HG02973 (cell line): ENCODE measurements around the gene SH3RF3.

ENCODE experiments used
- ATAC-seq: cut with Tn5 transposase; IDR thresholded peaks from one replicate; pipeline ENCODE4 v1.9.1; 2021; ENCODE audit warnings: moderate library complexity; ENCODE audit not compliant: unreplicated experiment

The SH3RF3 gene

DNA sequence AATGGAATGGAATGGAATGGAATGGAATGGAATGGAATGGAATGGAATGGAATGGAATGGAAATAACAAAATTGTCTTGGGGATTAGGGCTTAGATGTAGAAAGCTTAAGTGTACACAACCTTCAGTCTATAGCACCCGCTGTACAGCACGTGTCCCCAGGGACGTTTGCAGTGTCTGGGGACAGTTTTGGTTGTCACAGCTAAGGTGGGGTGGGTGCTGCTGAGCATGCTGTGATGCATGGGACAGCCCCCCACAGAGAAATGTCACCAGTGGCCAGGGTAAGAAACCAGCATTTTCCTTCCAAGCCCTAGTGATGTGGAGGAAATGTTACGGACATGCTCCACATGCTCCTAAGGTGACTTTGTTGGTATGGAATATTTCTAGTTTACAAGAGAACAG is 70.8 kb downstream of the SH3RF3 start:
- ATAC-seq = no peak

DNA sequence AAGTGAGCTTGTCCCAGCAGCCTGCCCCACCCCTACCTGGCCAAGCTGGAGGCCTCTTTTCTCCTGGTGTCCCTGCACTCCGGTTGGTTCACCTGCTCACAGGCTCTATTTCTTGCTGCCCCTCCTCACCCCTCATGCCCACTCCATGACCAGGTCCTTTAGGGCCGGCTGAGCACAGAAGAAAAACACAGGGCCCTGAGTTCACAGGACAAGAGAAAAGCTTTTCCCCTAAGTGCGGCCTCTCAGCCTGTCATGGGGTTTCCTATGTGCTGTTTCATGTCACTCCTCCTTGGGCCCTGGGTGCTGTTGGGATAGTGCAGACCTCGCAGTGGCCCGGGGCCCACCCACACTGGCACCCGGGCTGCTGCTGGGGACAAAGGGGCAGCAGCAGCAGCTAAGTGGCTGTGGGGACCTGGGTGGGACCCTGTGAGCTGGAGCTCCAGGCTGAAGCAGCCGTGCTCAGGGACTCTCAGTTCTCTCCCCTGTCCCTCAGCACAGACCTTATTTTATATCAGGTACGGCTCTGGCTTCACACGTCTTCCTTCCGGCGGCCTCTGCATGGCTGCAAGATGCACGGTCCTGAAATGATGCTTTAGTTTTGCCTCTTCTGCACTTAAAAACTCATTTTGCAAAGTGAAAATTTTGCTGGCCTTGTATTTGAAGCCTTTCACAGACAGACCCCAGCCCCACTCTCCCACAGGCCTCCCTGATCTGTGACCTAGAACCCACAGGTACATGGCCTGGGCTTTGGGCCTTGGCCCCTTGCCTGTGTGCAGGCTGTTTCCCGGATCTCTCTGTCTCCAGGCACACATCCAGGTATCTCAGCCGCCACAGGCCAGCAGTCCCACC is 71.8 kb downstream of the SH3RF3 start:
- no peak for ATAC-seq

DNA sequence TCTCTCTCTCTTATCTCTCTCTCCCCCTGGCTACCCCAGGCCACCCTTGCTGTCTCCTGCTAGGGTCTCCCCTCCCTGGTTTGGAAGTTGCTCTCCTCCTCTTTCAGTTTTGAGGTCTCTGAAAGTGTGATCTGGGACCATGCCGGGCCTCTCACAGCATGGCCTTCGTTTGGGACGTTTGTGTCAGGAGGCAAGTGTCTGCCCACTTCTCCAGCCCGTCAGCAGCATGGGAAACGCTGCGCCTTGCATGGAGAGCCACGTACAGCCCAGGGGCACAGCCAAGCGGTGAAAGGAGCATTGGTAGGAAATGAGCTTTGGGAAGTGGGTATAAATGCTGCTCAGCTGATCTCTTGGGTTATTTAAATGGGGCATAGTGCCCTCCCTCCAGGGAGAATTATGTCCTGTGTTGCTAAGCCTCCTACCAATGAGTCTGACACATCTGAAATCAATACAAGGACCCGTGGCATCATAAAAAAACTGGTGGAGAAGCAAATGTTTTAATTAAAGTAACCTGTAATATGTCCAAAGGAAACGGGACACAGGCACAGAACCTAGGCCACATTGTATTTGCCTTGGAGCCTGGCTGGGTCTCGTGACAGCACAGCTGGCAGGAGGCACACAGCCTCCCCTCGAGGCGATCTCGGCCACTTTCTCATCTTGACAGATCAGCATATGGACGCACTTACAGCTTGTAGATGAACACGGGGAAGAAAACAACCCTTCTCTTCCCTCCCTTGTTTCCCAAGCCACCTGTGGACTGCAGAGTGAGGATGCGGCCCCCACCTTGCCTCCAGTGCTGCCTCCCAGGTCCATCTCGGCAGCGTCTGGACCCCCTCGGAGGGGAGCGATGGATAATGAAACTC is 72.7 kb downstream of the SH3RF3 start:
- ATAC-seq = no peak

DNA sequence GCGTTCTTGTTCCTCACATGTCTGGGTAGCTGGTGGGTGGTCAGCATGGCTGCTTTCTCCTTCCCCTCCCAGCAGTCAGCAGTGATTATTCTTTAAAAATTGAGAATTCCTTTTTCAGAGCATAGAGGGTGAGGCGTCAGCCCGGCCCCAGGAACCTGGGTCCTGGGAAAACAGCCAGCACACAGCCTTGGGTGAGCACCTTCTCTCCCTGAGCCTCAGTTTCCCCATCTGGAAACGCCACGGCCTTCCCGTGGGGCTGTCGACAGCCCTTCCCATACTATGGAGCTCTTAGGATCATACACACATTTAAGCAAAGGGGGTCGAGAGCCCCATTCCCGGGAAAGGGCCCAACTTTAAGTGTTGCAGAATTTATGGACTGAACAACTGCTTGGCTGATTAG is 73.5 kb downstream of the SH3RF3 start:
- ATAC-seq = no peak

DNA sequence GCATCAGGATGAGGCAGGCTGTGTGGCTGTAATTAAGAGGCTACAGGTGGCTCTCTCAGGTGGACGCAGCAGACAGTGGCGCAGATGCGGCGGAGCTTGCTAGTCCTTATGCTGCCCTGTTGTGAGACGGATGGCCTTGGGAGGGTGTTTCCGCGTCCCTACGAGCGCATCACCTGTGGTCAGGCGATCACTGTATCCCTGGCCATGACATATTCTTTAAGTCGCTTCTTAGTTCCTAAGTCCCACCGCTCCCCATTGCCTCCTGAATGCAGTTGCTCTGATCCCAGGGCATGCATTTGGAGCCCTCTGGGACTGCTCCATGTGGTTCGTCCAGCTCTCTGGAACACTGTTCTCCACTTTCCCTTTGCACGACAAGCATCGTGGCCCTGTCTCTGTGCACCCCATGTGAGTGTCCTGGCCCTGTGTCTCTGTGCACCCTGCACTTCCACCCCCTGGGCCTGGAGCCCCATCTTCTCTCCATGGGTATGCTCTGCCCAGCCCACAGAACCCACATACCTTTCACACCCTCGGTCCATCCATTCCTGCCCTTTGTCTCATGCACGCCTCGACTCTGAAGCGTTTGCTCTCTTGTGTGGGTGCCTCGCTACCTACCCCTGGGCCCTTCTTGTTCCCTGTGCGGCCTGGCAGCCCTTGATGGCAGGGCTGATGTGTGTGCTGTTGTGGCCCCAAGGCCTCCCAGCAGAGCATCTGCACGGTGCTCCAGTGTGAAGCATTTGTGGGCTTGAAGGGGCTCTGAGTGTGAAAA is 74.4 kb downstream of the SH3RF3 start:
- ATAC-seq = no peak

DNA sequence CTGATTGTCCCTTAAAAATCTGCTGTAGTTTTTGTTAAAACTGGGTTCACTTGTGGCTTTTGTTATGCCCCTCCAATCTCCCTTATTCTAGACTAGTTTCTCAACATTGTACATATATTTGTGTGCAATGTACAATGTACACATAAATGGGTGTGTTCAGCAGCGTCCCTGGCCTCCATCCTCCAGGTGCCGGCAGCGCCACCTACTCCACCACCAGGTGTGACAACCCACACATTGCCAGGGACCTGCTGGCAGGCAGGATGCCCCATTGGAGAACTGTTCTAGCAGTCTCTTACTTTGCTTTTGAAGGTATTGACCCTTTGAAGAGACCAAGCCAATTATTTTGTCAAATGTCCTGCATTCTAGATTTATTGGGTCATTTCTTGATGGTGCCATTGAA is 75.4 kb downstream of the SH3RF3 start:
- ATAC-seq = no peak

DNA sequence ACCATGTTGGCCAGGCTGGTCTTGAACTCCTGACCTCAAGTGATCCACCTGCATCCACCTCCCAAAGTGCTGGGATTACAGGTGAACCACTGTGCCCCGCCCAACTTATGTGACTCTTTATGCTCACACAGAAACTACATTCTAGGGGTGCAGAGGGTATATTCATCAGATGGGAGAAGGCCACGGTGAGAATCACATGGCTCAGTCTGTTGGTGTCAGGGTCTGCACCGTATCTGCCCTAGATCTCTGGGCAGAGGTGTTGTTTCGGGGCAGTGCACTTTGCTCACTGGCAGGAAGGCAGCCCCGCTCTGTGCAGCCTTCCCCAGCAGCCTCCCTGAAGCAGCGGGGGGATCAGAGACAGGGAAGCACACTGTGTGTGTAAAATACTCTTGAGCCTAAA is 76.4 kb downstream of the SH3RF3 start:
- no peak for ATAC-seq

DNA sequence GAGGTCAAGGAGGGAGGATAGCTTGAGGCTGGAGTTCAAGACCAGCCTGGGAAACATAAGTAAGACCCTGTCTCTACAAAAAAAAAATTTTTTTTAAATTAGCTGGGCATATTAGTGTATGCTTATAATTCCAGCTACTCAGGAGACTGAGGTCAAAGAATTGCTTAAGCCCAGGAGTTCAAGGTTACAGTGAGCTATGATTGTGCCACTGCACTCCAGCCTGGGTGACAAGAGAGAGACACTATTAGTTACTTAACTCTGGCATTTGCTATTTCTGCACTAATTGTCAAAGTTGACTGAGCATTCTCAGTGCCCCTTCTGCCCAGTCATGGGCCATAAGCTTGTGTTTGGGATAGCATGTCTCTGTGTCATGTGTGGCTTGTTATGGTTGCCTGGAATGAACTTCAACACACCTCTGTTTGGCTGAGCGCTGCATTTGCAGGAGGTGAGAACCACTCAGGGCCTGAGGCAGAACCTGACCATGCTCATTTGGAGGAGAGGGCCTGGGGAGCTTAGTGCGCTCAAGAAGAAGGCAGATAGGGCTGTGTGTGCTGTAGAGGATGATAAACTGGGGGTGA is 77.7 kb downstream of the SH3RF3 start:
- ATAC-seq = no peak

DNA sequence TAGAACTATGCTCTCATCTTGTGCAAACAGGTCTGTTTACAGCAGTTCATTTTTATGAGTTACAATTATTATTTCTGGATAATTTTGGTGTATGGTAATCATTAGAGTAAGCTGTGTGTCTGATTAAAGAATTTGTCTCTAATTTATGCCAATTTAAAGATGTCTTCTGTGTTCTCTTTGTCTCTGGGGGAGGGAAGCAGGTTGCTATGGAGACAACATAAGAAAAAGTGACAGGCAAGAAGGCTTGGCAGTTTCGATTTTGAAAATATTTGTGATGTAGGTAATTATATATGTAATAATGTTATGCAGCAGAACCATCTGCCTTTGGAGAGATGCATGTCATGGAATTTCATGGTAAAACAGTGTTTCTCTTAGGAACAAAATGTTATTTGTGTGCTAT is 78.2 kb downstream of the SH3RF3 start:
- ATAC-seq = no peak

DNA sequence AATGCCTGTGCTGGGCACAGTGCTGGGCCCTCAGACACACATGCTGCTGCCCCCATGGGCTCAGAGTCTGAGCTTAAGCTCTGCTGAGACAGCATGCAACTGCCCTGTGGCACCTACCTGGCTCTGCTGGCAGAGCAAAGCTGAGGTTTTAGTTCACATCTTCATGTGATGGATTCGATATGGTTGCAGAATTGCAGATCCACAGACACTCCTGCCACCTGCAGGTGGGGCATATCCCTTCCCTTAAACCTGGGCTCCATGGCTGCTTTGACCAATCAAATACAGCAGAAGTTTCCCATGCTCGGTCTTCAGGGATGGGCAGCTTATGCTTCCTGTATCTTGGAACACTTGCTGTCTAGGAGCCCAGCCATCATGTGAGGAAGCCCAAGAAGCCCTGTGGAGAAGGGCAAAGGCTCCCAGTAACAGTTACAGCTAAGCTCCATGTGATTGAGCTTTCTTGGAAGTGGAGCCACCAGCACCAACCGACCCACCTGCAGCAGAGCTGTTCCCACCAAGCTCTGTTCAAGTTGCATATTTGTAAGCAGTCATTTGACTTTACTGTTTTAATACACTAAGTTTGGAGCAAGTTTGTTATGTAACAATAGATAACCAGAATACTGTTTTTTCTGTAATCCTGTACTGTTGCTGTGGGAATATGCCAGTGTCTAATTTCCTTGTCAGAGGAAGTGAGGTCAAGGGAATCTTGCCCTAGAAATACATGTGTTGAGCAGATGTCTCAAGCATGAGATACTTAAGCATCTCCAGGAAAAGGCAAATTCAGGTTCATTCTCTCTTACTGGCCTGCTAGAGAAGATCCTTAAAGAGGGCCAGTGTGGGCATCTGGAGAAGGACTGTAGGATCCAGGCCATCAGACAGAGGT is 79.3 kb downstream of the SH3RF3 start:
- ATAC-seq = no peak

DNA sequence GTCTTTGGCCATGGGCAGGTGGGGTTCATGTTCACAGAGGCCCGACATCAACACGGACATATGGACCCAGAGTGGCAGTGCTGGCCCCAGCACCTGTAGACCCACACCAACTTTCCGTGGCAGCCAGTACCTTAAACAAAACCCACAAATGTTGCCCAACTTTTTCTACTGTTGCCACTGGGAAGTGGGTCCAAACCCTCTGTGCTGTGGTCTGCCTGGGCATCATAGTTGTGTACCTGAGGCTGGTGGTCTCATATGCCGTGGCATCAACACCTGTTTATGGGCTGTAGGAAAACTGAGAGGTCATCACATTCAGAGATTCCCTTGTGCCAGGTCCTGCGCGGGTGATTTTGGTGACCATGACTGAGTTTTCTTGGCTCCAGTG is 79.9 kb downstream of the SH3RF3 start:
- ATAC-seq = no peak

DNA sequence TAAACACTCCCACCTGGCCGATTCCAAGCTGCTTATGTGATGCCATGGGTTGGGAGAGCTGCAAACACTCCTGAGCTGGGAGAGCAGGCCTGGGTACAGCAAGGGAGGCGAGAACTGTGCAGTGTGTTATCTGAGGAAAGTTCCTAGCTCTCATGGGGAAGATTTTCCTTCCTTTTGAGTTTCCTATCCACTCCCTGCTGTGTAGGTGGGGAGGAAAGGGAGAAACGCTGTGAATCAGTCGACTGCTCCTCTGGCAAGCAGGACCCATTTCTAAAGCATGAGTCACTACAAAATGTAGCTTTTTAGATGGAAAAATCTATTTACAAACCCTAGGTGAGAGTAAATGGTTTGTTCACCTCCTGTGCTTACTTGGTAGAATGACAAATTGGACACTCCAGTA is 80.4 kb downstream of the SH3RF3 start:
- no peak for ATAC-seq

DNA sequence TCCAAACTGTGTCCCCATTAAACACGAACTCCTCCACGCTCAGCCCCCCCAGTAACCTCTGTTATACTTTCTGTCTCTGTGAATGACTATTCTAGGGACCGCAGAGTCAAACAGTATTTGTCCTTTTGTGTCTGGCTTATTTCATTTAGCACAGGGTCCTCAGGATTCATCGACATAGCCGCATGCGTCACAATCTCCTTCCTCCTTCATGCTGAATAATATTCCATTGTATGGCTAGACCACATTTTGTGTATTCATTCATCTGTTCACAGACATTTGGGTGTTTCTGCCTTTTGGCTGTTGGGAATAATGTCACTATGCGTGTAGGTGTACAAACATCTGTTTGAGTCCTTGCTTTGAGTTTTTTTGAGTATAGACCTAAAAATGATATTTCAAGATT is 80.9 kb downstream of the SH3RF3 start:
- ATAC-seq = no peak

DNA sequence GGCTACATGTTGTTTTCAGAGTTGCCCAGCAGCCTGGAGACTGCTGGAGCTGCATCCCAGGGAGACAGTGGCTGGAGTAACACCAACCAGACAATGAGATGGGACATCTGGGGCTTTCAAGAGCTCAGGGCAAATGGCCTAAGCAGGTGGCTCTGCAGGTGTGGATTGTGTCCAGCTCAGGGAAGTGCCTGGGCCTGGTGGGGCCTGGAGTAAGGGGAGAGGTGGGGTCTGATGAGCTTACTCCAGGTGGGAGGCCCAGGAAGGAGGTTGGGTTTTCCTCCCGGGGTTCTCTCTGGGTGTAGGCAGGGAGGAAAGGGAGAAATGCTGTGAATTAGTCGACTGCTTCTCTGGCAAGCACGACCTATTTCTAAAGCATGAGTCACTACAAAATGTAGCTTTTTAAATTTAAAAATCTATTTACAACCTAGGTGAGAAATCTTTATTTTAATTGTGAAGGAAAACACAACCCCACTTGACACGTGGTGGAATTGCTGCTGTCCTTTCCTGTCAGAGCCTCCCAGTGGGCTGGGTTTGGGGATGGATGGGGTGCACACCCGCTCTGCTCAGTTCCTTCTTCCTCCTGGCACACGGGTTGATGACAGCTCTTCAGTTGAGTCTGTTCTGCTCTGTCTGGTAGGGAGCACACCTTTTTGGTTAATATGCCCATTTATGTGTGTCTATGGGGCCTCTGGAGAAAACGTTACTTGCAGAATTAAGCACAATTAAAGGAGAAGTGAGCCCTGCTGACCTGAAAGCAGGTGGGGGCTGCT is 81.6 kb downstream of the SH3RF3 start:
- no peak for ATAC-seq

DNA sequence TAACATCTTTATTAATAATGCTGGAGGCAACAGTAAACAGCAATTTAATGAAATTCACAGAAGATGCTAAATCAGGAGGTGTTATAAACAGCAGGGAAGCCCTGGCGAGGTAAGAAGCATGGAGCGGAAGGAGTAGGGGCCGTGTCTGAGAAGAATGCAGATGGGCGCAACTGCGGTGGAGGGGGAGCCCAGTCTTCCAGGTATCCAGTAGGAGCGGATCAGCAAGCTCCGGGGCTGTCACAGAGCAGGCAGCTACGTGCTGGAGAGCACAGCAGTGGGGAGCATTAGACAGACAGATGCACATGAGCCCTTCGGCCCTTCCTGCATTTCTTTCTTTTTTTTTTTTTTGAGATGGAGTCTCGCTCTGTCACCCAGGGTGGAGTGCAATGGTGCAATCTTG is 82.3 kb downstream of the SH3RF3 start:
- ATAC-seq = no peak

DNA sequence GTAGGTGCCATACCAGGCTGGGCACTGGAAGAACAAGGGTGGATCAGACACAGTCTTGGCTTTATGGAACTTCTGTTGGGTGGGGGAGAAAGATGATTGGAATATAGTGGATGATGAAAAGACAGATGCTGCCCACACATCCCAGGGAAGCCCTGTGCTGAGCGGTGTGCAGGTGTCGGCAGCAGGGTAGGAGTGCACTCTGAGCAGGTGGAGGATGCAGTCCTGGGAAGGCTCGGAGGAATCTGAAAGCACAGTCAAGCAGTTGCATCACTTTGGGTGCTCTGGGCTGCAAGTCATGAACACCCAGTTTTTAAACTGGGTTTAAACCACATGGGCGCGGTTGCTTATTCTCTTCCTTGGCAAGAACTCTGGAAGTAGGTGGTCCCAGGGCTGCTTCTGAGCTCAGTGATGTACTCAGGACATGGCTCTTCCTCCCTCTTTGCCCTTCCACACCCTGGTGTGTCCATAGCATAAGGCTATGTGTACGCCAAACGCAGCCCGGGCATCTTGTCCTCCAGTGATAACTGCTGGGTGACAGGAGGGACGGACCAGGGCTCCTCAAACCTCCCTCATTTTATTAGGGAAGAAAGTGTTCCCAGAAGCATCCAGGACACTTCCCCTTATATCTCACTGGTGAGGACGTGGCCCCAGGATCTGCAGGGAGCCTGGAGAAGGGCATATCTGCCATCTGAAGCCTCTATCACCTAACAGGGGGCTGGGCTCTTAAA is 84.0 kb downstream of the SH3RF3 start:
- no peak for ATAC-seq

DNA sequence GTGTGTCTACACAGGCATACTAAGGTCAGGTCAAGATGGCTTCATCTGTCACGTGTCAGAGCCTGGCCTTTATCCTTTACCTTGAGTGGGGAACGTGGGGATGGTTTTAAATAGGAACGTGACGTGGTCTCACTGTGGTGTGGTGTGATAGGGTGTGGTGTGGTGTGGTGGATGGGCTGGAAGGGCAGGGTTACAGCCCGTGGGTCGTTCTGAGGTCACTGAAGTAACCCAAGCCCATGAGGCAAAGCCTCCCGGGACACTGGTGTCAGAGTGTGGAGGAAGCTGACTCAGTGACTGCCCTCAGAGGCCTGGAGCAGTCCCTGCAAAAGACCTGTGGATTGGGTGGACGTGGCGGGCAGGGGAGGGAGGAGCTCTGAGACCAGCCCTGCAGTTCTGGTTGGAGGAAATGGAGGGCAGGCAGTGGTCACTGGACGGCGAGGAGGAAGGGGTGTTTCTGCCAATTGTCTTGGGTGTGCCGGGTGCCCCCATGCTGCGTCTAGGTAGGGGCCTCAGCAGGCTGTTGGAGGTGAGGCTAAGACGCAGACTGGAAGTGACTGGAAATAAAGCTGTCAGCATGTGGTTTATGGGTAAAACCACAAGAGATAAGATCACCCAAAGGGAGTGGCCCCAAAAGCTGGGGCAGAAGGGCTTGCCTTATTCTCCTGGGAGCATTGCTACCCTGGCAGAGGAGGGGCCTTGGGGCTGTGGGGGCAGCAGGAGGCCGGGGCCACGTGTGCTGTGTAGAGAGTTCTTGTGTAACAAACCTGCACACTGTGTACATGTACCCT is 84.8 kb downstream of the SH3RF3 start:
- ATAC-seq = peak; percentile 50
